Hematopoietic multipotent progenitor cell (in vitro differentiated cells): Measurements from ENCODE around the gene TERT. TPM values are rescaled to one million over a fixed set of nuclear protein-coding genes. Genes with fewer than 3 reads are reported as not detected.
"Not testable (repeated sequence)": the region's sequence is repeated elsewhere in the genome, so short reads cannot be mapped to it uniquely, and the experiment has no call there.

Experiments
- DNase-seq, 3 donors: peaks; one replicate each; pipeline ENCODE4 v3.0.0-alpha.2; 2011 to 2015; ENCODE audit warnings: low read depth in 2 of 3, low spot score in 2 of 3
- total RNA-seq: library from RNA; depleted of rRNA; stranded (reverse); fragments of >200 nt; gene quantifications from one replicate; pipeline ENCODE4 v1.2.3, GENCODE V29; 2012

Gene TERT
- total RNA-seq, 1 donor: 1.1 TPM

DNA sequence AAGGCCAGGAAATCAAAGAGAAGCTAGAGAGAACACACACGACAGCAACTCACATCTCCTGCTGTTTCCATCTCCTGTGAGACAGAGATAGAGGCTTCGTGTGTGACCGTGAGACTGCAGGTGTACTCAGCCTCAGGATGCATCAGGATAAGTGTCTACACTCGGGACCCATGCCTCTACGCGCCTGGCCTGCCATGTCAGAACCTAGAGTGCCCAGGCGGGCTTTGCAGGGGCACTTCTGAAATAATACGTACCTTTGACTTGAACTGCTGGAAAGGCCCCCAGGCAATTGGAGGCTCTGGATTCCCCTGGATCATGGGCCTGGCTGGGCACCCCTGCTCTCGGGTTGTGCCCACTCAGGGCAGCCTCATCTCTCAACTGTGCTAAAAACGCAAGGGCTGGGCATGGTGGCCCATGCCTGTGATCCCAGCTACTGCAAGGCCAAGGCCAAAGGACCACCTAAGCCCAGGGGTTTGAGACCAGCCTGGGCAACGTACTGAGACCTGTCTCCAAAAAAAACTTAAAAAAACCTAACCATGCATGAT is 37.1 kb upstream of the TERT start:
- DNase-seq: no peak

DNA sequence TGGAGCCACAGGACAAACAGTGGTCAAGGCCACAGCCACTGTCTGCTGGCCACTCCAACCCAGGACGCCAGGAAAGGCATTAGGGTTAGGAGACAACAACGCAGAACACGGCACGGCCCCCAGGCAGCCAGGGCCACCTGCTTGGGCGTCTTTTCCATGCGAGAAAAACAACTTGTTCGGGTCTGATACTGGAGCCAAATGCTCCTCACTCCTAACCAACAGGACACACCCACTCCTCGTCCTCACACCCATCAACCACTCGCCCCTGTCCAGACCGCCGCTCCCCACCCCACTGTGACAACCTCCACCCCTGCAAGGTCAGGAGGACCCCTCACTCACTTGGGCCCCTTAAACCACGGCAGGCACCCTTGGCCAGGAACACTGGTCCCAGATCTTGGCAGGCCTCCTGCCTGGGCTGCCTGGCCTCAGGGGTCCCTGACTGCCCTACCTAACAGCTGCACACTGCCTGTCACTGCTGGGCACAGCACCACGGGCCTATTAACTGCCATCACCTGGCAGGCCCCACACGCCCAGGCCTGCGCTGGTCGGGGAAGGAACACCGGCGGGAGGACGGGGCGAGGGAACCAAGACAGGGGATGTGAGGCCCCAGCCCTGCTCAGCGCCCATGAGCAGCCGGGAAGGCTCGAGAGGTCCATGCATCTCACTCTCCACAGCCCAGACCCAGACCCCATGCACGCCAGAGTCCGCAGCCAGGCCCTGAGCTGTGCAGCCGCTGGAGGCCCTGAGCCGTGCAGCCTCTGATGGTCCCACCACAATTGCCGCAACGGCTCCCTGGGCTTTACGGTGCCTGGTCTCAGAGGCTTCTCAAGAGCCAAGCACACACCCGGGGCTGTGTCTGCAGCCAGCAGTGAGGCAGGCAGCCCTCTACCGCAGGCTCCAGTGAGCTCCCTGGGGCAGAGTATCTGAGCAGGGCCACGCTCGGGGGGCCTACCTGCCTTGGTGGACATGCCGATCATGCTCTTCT is 36.3 kb upstream of the TERT start:
- no peak for DNase-seq

DNA sequence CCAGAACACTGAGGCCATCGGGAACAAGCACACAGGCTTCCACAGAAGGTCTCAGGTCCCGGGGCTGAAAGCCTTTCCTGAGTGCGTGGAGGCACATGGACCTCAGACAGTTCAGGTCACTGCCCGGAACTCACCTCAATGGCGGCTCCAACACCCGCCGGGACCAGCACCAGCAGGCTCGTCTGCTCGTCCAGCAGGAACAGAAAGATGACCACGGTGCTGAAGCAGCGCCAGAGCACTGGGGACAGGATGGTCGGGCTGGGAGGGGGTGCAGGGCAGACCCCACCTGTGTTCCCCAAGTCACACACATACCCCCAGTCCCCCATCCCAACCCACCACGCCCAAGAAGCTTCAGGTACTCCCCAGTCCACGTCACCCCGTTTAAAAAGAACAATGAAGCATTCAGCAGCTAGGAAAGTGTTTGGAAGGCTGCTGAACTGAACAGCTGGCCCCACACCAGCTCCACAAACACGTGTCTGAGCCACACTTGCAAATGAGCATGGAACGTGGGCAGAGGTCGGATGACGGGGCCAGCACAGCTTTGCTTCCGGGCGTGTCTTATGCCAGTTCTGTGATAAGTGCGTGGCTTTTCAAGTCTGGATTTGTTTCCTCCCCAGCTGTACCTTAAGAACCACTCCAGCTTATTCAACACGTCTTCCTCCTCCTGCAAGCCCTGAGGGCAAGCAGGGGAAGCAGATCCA is 35.4 kb upstream of the TERT start:
- DNase-seq: no peak

DNA sequence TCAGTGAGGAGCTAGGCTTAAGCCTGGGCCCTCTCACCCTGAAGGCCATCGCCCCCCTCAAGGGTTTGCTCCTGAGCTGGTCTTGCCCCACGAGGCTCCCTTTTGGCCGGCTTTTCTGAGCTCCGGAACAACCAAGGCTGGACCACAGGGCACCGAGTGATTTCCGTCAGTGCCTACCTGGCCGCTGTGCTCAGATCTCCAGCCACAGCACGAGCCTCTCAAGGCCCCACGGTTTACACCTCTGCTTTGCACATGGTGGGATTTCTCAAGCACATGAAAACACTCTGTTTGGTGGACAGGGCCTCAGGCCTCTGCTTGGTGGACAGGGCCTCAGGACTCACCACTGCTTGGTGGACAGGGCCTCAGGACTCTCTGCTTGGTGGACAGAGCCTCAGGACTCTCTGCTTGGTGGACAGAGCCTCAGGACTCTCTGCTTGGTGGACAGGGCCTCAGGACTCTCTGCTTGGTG is 34.3 kb upstream of the TERT start:
- DNase-seq: no peak

- DNase-seq: not testable (repeated sequence)
These were observed 33.6 kb upstream of the TERT start for GRCh38 chr5:1328237-1329110.

DNA sequence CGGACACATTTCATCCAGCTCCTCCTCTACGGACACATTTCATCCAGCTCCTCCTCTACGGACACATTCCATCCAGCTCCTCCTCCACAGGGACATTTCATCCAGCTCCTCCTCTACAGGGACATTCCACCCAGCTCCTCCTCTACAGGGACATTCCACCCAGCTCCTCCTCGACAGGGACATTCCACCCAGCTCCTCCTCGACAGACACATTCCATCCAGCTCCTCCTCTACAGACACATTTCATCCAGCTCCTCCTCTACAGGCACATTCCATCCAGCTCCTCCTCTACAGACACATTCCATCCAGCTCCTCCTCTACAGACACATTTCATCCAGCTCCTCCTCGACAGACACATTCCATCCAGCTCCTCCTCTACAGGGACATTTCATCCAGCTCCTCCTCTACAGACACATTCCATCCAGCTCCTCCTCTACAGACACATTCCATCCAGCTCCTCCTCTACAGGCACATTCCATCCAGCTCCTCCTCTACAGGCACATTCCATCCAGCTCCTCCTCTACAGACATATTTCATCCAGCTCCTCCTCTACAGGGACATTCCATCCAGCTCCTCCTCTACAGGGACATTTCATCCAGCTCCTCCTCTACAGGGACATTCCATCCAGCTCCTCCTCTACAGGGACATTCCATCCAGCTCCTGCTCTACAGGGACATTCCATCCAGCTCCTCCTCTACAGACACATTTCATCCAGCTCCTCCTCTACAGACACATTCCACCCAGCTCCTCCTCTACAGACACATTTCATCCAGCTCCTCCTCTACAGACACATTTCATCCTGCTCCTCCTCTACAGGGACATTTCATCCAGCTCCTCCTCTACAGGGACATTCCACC is 32.3 kb upstream of the TERT start:
- DNase-seq: not testable (repeated sequence)

DNA sequence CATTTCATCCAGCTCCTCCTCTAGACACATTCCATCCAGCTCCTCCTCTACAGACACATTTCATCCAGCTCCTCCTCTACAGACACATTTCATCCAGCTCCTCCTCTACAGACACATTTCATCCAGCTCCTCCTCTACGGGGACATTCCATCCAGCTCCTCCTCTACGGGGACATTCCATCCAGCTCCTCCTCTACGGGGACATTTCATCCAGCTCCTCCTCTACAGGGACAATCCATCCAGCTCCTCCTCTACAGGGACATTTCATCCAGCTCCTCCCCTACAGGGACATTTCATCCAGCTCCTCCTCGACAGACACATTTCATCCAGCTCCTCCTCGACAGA is 31.6 kb upstream of the TERT start:
- not testable (repeated sequence) for DNase-seq

DNA sequence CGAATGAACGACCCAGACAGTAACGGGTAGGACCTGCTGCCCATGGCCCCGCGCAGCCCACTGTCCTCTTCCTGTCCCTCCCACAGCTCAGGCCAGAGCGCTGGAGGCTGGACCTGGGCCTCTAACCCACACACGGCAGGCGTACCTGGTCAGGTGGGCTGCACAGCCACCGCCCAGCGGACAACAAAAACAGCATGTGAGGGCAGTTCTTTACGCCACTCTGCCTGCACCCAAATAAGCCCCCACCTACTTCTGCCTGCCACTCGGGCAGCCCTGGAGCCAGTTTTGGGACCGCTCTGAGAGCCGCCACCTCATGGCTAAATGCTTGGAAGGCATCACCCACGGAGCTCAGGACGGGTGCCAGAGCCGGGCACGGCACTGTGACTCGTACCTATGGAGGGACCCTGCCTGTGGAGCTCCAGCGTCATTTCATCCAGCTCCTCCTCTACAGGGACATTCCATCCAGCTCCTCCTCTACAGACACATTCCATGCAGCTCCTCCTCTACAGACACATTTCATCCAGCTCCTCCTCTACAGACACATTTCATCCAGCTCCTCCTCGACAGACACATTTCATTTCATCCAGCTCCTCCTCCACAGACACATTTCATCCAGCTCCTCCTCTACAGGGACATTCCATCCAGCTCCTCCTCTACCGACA is 31.1 kb upstream of the TERT start:
- no peak for DNase-seq

- DNase-seq: no peak
These were observed 30.4 kb upstream of the TERT start for GRCh38 chr5:1325191-1325741.

GRCh38 chr5:1324719-1325190 is 29.9 kb upstream of the TERT start:
- no peak for DNase-seq

DNA sequence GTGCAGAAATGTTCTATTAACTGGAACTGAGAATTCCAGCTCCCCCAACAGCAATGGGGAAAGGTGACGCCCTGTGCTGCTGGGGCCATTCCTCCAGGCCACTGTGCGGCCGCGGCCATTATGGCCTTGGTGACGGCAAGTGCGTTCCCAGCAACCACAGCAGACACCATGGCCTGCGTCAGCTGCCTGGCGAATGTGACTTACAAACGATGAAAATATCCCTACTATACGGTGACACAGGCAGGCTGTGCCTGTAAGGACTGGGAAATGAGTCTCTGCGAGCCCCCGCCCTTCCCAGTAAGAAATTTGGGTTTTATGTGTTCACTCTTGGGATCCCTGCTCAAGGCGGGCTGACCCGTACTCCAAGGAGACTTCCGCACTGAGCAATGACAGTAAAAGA is 29.4 kb upstream of the TERT start:
- DNase-seq: no peak

GRCh38 chr5:1323803-1324173 is 28.9 kb upstream of the TERT start:
- no peak for DNase-seq

DNA sequence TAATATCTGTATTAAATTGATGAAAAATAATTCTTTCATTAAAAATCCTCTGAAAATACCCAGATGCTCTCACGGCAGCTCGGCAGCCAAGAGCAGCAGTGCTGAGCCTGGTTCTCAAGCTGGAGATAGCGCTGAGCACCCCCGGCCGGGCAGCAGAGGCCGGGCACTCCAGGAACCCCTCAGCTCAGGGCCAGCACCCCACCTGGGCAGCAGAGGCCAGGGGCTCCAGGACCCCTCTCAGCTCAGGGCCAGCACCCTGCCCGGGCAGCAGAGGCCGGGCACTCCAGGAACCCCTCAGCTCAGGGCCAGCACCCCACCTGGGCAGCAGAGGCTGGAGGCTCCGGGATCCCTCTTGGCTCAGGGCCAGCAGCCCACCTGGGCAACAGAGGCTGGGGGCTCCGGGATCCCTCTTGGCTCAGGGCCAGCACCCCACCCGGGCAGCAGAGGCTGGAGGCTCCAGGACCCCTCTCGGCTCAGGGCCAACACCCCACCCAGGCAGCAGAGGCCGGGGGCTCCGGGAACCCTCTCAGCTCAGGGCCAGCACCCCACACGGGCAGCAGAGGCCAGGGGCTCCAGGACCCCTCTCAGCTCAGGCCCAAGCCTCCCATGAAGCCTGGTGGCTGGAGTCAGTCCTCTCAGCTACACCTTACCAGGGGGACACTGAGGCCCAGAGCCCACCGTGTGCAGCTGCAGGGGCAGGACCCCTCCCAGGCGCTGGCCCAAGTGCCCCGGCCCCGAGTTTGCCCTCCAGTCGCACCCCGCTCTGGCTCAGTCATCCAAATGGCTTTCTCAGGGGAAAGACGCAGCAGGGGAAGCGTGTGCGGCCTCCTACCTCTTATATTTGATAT is 28.3 kb upstream of the TERT start:
- no peak for DNase-seq

DNA sequence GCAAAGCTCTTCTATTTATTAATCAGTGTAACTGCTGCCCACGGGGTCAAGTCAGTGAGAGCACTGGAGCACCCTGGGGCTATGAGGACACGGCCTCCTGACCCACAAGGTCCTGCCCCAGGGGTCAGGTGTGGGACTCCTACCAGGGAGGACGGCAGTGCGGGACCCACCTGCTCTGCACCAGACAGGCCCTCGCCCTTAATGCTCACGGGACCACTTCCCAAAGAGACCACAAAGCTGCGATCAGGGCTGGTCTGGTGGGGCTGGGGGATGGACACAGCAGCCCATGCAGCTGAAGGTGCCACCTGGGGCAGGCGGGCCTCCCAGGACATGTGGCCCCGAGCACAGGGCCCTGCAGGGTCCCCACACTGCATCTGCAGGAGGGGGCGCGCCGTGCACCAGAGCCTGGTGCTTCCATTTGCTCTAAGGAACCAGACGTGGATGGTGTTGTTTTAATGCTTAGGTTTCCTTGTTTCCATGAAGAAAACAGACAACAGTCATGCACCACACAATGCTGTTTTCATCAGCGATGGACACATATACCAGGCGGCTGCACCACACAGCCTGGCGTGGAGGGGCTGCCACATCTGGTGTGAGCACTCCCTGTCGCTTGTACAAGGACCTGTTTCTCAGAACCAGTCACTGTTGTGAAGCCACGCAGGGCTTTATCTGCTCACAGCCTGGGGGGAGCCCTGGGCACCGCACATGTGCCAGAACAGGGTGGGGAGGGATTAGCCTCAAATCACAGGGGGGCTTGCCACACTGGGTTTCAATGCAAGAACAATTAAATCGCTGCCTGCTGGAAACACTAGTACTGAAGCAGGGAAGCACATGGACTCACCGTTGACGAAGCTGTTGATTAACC is 27.4 kb upstream of the TERT start:
- no peak for DNase-seq

DNA sequence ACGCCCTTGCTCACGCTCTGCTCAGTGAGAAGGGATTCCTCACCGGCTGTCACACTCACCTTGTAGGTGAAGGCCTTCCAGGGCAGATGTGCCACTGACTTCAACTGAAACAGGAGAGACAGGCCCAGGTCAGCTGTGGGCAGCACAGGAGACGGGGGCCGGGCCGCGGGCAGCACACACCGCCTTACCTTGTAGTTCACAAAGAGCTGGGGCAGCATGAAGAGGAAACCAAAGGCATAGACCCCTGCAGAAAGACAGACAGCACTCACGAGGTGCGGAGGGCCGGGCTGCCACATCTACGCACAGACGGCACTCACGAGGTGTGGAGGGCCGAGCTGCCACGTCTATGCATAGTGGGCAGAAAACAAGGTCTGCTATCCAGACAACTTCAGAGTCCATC is 26.7 kb upstream of the TERT start:
- no peak for DNase-seq

DNA sequence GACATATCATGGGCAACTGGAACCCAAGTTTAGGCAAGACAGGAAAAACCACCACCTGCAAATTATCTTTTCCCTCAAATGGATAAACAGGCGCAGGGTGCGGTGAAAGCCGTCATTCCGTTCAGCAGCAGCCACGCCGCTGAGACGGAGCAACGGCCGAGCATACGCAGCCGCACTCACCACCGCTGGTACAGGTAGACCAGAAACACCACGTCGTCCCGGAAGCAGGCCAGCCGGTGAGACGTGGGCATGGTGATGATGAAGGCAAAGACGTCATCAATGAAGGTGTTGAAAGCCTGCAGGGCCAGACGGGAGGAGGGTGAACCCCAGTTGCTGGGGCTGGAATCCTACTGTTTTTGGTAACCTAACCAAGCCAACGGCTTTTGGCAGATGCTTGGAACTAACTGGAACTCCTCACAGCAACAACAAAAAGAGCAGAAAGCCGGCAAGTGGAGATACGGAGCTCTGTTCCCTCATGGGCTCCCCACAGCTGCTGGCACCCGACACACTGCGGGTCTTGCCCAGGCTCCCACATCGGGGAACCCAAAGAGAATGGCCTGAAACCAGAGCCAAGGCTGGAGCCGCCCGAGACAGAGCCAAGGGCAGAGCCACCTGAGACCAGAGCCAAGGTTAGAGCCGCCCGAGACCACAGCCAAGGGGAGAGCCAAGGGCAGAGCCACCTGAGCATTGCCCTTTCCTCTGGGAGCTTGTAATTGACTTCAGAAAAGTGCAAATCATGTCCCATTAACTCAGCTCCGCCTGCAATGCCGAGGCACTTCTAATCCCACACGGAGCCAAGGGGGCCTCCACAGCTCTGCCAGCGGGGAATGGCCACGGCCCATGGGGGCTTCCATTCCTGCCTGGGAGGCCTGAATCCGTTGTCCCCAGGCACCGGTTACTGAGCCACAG is 25.8 kb upstream of the TERT start:
- no peak for DNase-seq
